Tibial nerve (tissue), 4 donors: Measurements from ENCODE around the gene COX4I1. TPM values are rescaled to one million over a fixed set of nuclear protein-coding genes. Genes with fewer than 3 reads are reported as not detected.
A peak's percentile ranks its signal among the peaks of the same experiment; 100 is the strongest.

Experiments used
- DNase-seq, 2 donors: peaks; one replicate each; pipeline ENCODE4 v3.0.0-alpha.2; 2019; ENCODE audit warnings: low spot score in 2 of 2
- H3K27ac ChIP-seq, 4 donors: fragments of 200-600 bp; sonication (generic) in 3 of 4; one replicate each; pipeline ENCODE4 v1.5.1; 2017 to 2019; ENCODE audit warnings: mild to moderate bottlenecking in 1 of 4
- H3K27me3 ChIP-seq, 2 donors: fragments of 200-600 bp; sonication (generic) in 1 of 2; one replicate each; pipeline versions ENCODE4 v1.5.1 to v1.6.0; 2017 to 2019
- H3K36me3 ChIP-seq, 3 donors: fragments of 200-600 bp; sonication (generic); one replicate each; pipeline ENCODE4 v1.5.1; 2018 to 2019
- H3K4me1 ChIP-seq, 4 donors: fragments of 200-600 bp; sonication (generic) in 3 of 4; one replicate each; pipeline ENCODE4 v1.5.1; 2017 to 2019
- H3K4me3 ChIP-seq, 4 donors: fragments of 200-600 bp; sonication (generic) in 3 of 4; one replicate each; pipeline ENCODE4 v1.5.1; 2017 to 2019; ENCODE audit warnings: mild to moderate bottlenecking in 1 of 4, moderate library complexity in 1 of 4
- H3K9me3 ChIP-seq, 4 donors: fragments of 200-600 bp; sonication (generic) in 3 of 4; one replicate each; pipeline ENCODE4 v1.5.1; 2017 to 2019
- CTCF ChIP-seq, 5 experiments: fragments of 200-600 bp in 3 of 5; fragments of 450-650 bp in 2 of 5; sonication (generic) in 3 of 5; IDR thresholded peaks; one replicate each; pipeline ENCODE4 v1.5.1; 2016 to 2019; ENCODE audit warnings: antibody characterized with exemption in 5 of 5, mild to moderate bottlenecking in 3 of 5, moderate library complexity in 2 of 5
- EP300 ChIP-seq, 2 donors: sonication (generic); formaldehyde crosslinking; IDR thresholded peaks; one replicate each; pipeline ENCODE4 v1.6.1; 2017; ENCODE audit warnings: antibody characterized with exemption in 2 of 2, mild to moderate bottlenecking in 1 of 2
- POLR2A ChIP-seq, 2 donors: fragments of 450-650 bp; IDR thresholded peaks; one replicate each; pipeline ENCODE4 v1.6.1; 2017; ENCODE audit warnings: antibody characterized with exemption in 2 of 2, mild to moderate bottlenecking in 2 of 2, moderate library complexity in 2 of 2
- WGBS, 2 donors: methylation state at CpG; one replicate each; pipeline ENCODE4 v1.1.5; 2018; 5-methylcytosine and 5-hydroxymethylcytosine counted together
- total RNA-seq, 4 donors: library from RNA; depleted of rRNA; stranded (reverse); fragments of >200 nt; gene quantifications; one replicate each; pipeline ENCODE4 v1.1.0, GENCODE V29; 2016

COX4I1 gene
- total RNA-seq, 4 donors from 2014 or later, result 274 to 401 (median 323) TPM

- DNase-seq, result no peak
- peaks cover 0 to under 1% (median 0%) of the 10 kb centered on the region in 4 donors for H3K9me3 ChIP-seq
- H3K4me3 ChIP-seq, result no peak overlapping the region
- TF ChIP-seq POLR2A (IDR thresholded peaks at IDR 0.05), result no peak
- no peak for TF ChIP-seq EP300 (IDR thresholded peaks at IDR 0.05)
- no peak for TF ChIP-seq CTCF (IDR thresholded peaks at IDR 0.05)
- H3K27me3 ChIP-seq, result peaks cover 0 to 18% of the 10 kb centered on the region in 2 donors
- 78 to 82% methylated on average over 13 to 15 of the region's 15 CpGs for WGBS, 2 donors
- peaks cover 0 to 9% (median 0%) of the 10 kb centered on the region in 4 donors for H3K4me1 ChIP-seq
- no peaks in the 10 kb centered on the region for H3K36me3 ChIP-seq
- H3K27ac ChIP-seq, result no peak overlapping the region
Measured at GRCh38 chr16:85829171-85829719, 29.8 kb downstream of the COX4I1 start.

GRCh38 chr16:85829751-85830445 lies 30.4 kb downstream of the COX4I1 start:
- peak in 1 of 2 donors; percentile 29 for DNase-seq
- Histone ChIP-seq H3K9me3 (peaks cover 0 to 4% (median 0%) of the 10 kb centered on the region in 4 donors), H3K36me3 (no peaks in the 10 kb centered on the region), H3K27me3 (peaks cover 0 to 18% of the 10 kb centered on the region in 2 donors), H3K4me1 (peaks cover 0 to 9% (median 0%) of the 10 kb centered on the region in 4 donors), H3K27ac (no peak overlapping the region), H3K4me3 (no peak overlapping the region)
- 67 to 70% methylated on average over 22 to 24 of the region's 24 CpGs for WGBS, 2 donors
- TF ChIP-seq POLR2A (IDR thresholded peaks at IDR 0.05), result no peak
- peak in 1 of 2 donors; percentile 49 for TF ChIP-seq EP300 (IDR thresholded peaks at IDR 0.05)
- TF ChIP-seq CTCF (IDR thresholded peaks at IDR 0.05), result no peak

- DNase-seq, result no peak
- Histone ChIP-seq H3K4me3 (no peak overlapping the region), H3K27ac (no peak overlapping the region), H3K36me3 (no peaks in the 10 kb centered on the region), H3K27me3 (peaks cover 0 to 18% of the 10 kb centered on the region in 2 donors), H3K9me3 (peaks cover 0 to 4% (median 0%) of the 10 kb centered on the region in 4 donors), H3K4me1 (peaks cover 0 to 9% (median 0%) of the 10 kb centered on the region in 4 donors)
- 76 to 77% methylated on average over 9 of the region's 9 CpGs for WGBS, 2 donors
- TF ChIP-seq CTCF (IDR thresholded peaks at IDR 0.05), result no peak
- TF ChIP-seq POLR2A (IDR thresholded peaks at IDR 0.05), result no peak
- no peak for TF ChIP-seq EP300 (IDR thresholded peaks at IDR 0.05)
Measured at GRCh38 chr16:85830821-85831220, 31.3 kb downstream of the COX4I1 start.

- 83 to 85% methylated on average over 21 of the region's 21 CpGs for WGBS, 2 donors
- peaks cover 0 to 18% of the 10 kb centered on the region in 2 donors for H3K27me3 ChIP-seq
- DNase-seq, result no peak
- H3K9me3 ChIP-seq, result peaks cover 0 to 4% (median 0%) of the 10 kb centered on the region in 4 donors
- no peaks in the 10 kb centered on the region for H3K36me3 ChIP-seq
- H3K4me3 ChIP-seq, result no peak overlapping the region
- TF ChIP-seq POLR2A (IDR thresholded peaks at IDR 0.05) (no peak), CTCF (IDR thresholded peaks at IDR 0.05) (no peak), EP300 (IDR thresholded peaks at IDR 0.05) (no peak)
- peaks cover 0 to 9% (median 0%) of the 10 kb centered on the region in 4 donors for H3K4me1 ChIP-seq
- H3K27ac ChIP-seq, result no peak overlapping the region
Measured at GRCh38 chr16:85832570-85833218, 33.2 kb downstream of the COX4I1 start.
